GM12801 (cell line): ENCODE results near the gene ZNF490.

Source experiments
- CTCF ChIP-seq: IDR thresholded peaks from one replicate; pipeline ENCODE4 v1.5.1; 2011; ENCODE audit warnings: control low read depth; ENCODE audit not compliant: insufficient read length; ENCODE audit errors: extremely low read depth

Gene ZNF490

GRCh38 chr19:12610540-12611360 lies at the start of gene ZNF490, which contains the start of gene ZNF791:
Gene ZNF490 (minus strand): TSS chr19:12610813. CDS start chr19:12610680, 133 bp downstream.
Gene ZNF791 (plus strand): TSS chr19:12610920. CDS start chr19:12611080, 160 bp downstream.
- TF ChIP-seq CTCF = no peak

GRCh38 chr19:12657966-12658365 lies 47.4 kb upstream of the ZNF490 start:
- TF ChIP-seq CTCF = no peak

- no peak for TF ChIP-seq CTCF
Measured at GRCh38 chr19:12656899-12657571, 46.4 kb upstream of the ZNF490 start.

GRCh38 chr19:12655546-12655945 lies 44.9 kb upstream of the ZNF490 start:
- no peak for TF ChIP-seq CTCF

- TF ChIP-seq CTCF = no peak
Measured at GRCh38 chr19:12652219-12652618, 41.6 kb upstream of the ZNF490 start.

GRCh38 chr19:12649941-12650340 lies 39.3 kb upstream of the ZNF490 start:
- TF ChIP-seq CTCF = no peak

GRCh38 chr19:12648088-12648487 lies 37.5 kb upstream of the ZNF490 start:
- no peak for TF ChIP-seq CTCF
